ENCODE measurements around the gene CES2.

GRCh38 chr16:66894948-66895688 lies 40.2 kb upstream of the CES2 start:
- TF ChIP-seq, protein P1, sequence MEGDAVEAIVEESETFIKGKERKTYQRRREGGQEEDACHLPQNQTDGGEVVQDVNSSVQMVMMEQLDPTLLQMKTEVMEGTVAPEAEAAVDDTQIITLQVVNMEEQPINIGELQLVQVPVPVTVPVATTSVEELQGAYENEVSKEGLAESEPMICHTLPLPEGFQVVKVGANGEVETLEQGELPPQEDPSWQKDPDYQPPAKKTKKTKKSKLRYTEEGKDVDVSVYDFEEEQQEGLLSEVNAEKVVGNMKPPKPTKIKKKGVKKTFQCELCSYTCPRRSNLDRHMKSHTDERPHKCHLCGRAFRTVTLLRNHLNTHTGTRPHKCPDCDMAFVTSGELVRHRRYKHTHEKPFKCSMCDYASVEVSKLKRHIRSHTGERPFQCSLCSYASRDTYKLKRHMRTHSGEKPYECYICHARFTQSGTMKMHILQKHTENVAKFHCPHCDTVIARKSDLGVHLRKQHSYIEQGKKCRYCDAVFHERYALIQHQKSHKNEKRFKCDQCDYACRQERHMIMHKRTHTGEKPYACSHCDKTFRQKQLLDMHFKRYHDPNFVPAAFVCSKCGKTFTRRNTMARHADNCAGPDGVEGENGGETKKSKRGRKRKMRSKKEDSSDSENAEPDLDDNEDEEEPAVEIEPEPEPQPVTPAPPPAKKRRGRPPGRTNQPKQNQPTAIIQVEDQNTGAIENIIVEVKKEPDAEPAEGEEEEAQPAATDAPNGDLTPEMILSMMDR (IDR thresholded peaks at IDR 0.05; ENCODE audit: insufficient read depth, low read length, poor library complexity, severe bottlenecking): peak; percentile 67
- TF ChIP-seq EZH2phosphoT487 (conservative IDR thresholded peaks at IDR 0.05; ENCODE audit: low read length): no peak
